HUES6 (cell line): ENCODE measurements around the gene ZNF800.
"Not testable (repeated sequence)": the region's sequence is repeated elsewhere in the genome, so short reads cannot be mapped to it uniquely, and the experiment has no call there.

Source experiments
- H3K27ac ChIP-seq: 2 replicates; pipeline ENCODE4 v1.7.0; 2013; ENCODE audit warnings: low read depth, mild to moderate bottlenecking, low read length, inconsistent platforms
- H3K27me3 ChIP-seq: 2 replicates; pipeline ENCODE4 v1.6.1; 2013; ENCODE audit warnings: low read length; ENCODE audit not compliant: control insufficient read depth, insufficient read depth
- H3K36me3 ChIP-seq: 2 replicates; pipeline ENCODE4 v1.6.1; 2013; ENCODE audit warnings: low read length; ENCODE audit not compliant: control insufficient read depth, insufficient read depth
- H3K4me1 ChIP-seq: 2 replicates; pipeline ENCODE4 v1.6.1; 2013; ENCODE audit warnings: low read length; ENCODE audit not compliant: control insufficient read depth, insufficient read depth
- H3K4me3 ChIP-seq: 2 replicates; pipeline ENCODE4 v1.5.1; 2013; ENCODE audit warnings: low read depth, low read length
- H3K9ac ChIP-seq: one replicate; pipeline ENCODE4 v1.6.1; 2013; ENCODE audit warnings: mild to moderate bottlenecking, low read length
- H3K9me3 ChIP-seq: 2 replicates; pipeline ENCODE4 v1.6.1; 2013; ENCODE audit warnings: low read depth, low read length; ENCODE audit not compliant: control insufficient read depth, insufficient read depth

Gene ZNF800, protein sequence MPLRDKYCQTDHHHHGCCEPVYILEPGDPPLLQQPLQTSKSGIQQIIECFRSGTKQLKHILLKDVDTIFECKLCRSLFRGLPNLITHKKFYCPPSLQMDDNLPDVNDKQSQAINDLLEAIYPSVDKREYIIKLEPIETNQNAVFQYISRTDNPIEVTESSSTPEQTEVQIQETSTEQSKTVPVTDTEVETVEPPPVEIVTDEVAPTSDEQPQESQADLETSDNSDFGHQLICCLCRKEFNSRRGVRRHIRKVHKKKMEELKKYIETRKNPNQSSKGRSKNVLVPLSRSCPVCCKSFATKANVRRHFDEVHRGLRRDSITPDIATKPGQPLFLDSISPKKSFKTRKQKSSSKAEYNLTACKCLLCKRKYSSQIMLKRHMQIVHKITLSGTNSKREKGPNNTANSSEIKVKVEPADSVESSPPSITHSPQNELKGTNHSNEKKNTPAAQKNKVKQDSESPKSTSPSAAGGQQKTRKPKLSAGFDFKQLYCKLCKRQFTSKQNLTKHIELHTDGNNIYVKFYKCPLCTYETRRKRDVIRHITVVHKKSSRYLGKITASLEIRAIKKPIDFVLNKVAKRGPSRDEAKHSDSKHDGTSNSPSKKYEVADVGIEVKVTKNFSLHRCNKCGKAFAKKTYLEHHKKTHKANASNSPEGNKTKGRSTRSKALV

GRCh38 chr7:127392566-127393367, at the start of gene ZNF800:
TSS of gene ZNF800 (minus strand) at chr7:127392708. CDS start at chr7:127391557, 1,151 bp downstream.
- no peak within 1 kb of the TSS for H3K27ac ChIP-seq
- H3K36me3 ChIP-seq: peaks cover 6% of the 10 kb centered on the region; the same call in 1 of the 2 replicates
- H3K4me3 ChIP-seq: peak within 1 kb of the TSS; percentile 84
- peaks cover 7% of the 10 kb centered on the region; the same call in 1 of the 2 replicates for H3K4me1 ChIP-seq
- peaks cover 52% of the 10 kb centered on the region for H3K27me3 ChIP-seq
- H3K9ac ChIP-seq: peak within 1 kb of the TSS; percentile 74
- no peaks in the 10 kb centered on the region for H3K9me3 ChIP-seq

DNA sequence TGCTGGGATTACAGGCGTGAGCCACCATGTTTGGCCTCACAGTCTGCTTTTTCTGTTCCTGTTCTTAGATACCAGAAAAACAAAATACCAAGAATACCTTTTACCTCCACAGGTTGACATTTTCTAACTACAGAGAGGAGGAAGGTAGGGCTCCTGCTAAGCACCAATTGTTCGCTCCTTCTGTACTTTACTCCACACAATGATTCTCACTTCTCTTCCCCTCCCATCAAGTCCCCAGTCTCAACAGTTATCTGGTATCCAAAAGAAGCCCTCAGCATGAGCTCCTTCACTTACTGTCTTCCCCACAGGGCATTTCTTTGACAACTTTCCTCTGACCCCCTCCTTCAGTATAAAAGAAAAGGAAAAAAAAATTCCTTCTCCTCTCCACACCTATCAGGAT, 47.7 kb upstream of the ZNF800 start:
- peaks cover 3% of the 10 kb centered on the region; the same call in 1 of the 2 replicates for H3K27me3 ChIP-seq
- H3K4me1 ChIP-seq: no peaks in the 10 kb centered on the region
- no peak overlapping the region for H3K4me3 ChIP-seq
- no peak overlapping the region for H3K27ac ChIP-seq
- H3K9ac ChIP-seq: no peak overlapping the region
- H3K36me3 ChIP-seq: no peaks in the 10 kb centered on the region
- H3K9me3 ChIP-seq: no peaks in the 10 kb centered on the region

- no peaks in the 10 kb centered on the region for H3K4me1 ChIP-seq
Measured at GRCh38 chr7:127438836-127439235, 46.3 kb upstream of the ZNF800 start.

GRCh38 chr7:127437837-127438236, 45.3 kb upstream of the ZNF800 start:
- Histone ChIP-seq H3K4me3 (no peak overlapping the region), H3K4me1 (no peaks in the 10 kb centered on the region), H3K9me3 (no peaks in the 10 kb centered on the region), H3K27me3 (peaks cover 3% of the 10 kb centered on the region; the same call in 1 of the 2 replicates), H3K27ac (no peak overlapping the region), H3K36me3 (no peaks in the 10 kb centered on the region), H3K9ac (no peak overlapping the region)

More at GRCh38 chr7:127438836-127439235, 46.3 kb upstream of the ZNF800 start:
- H3K36me3 ChIP-seq: no peaks in the 10 kb centered on the region
- H3K9me3 ChIP-seq: no peaks in the 10 kb centered on the region
- H3K4me3 ChIP-seq: no peak overlapping the region
- H3K27ac ChIP-seq: no peak overlapping the region
- H3K9ac ChIP-seq: no peak overlapping the region
- H3K27me3 ChIP-seq: peaks cover 3% of the 10 kb centered on the region; the same call in 1 of the 2 replicates

DNA sequence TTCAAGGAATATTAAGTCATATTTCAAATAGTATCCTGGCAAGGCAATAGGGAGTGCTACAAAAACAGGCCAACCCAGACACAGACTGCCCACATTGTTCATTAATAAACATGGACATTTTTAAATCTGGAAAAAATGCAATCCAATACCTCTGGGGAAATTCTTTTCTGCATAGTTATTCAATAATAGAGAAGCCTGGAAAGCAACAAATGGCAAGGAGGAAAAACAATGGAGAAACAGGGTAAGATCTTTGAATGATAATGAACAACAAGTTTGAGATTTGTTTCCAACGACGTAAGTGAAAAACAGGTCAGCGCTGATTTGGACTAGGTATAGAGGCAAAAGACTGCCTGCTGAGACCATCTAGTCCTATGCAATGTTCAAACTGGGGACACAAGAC, 44.7 kb upstream of the ZNF800 start:
- peaks cover 3% of the 10 kb centered on the region; the same call in 1 of the 2 replicates for H3K27me3 ChIP-seq
- no peaks in the 10 kb centered on the region for H3K9me3 ChIP-seq
- H3K9ac ChIP-seq: no peak overlapping the region

DNA sequence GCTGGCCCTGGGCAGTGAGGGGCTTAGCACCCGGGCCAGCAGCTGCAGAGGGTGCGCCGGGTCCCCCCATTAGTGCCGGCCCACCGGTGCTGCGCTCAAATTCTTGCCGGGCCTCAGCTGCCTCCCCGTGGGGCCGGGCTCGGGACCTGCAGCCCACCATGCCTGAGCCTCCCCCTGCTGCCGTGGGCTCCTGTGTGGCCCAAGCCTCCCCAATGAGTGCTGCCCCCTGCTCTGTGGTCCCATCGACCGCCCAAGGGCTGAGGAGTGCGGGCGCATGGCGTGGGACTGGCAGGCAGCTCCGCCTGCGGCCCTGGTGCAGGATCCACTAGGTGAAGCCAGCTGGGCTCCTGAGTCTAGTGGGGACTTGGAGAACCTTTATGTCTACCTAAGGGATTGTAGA, 36.8 kb upstream of the ZNF800 start:
- H3K9me3 ChIP-seq, H3K4me3 ChIP-seq, H3K4me1 ChIP-seq, H3K36me3 ChIP-seq, H3K27ac ChIP-seq, H3K27me3 ChIP-seq, H3K9ac ChIP-seq: not testable (repeated sequence)

More for the DNA sequence above, 44.7 kb upstream of the ZNF800 start:
- no peak overlapping the region for H3K27ac ChIP-seq
- no peaks in the 10 kb centered on the region for H3K36me3 ChIP-seq
- no peaks in the 10 kb centered on the region for H3K4me1 ChIP-seq
- H3K4me3 ChIP-seq: no peak overlapping the region

- no peak overlapping the region for H3K4me3 ChIP-seq
- no peak overlapping the region for H3K27ac ChIP-seq
- peaks cover 3% of the 10 kb centered on the region; the same call in 1 of the 2 replicates for H3K27me3 ChIP-seq
- no peak overlapping the region for H3K9ac ChIP-seq
- no peaks in the 10 kb centered on the region for H3K9me3 ChIP-seq
- H3K4me1 ChIP-seq: no peaks in the 10 kb centered on the region
- no peaks in the 10 kb centered on the region for H3K36me3 ChIP-seq
Measured at GRCh38 chr7:127419196-127419595, 26.7 kb upstream of the ZNF800 start.

- H3K9me3 ChIP-seq: no peaks in the 10 kb centered on the region
- no peak overlapping the region for H3K4me3 ChIP-seq
- H3K36me3 ChIP-seq: no peaks in the 10 kb centered on the region
- no peak overlapping the region for H3K27ac ChIP-seq
- no peak overlapping the region for H3K9ac ChIP-seq
- peaks cover 3% of the 10 kb centered on the region; the same call in 1 of the 2 replicates for H3K27me3 ChIP-seq
- no peaks in the 10 kb centered on the region for H3K4me1 ChIP-seq
Measured at GRCh38 chr7:127418459-127418858, 26.0 kb upstream of the ZNF800 start.

DNA sequence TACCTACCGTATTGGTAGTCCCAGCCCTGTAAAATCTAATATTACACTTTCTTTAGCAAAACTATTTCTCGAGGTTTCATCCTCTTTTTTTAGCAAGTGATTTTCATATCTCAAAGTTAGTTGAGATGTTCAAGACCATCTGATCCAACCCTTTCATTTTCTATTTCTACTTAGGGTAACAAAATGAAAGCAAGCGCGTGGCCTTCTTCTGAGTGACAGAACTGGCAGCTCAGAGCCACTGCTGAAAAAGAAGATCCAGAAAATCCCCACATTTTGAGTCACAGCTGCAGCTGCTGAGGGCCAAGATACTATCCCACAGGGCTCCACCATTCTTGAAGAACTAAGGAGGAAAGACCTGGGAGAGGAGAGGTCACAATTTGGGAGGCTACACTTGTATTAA, 24.8 kb upstream of the ZNF800 start:
- Histone ChIP-seq H3K4me1 (no peaks in the 10 kb centered on the region), H3K4me3 (no peak overlapping the region), H3K9ac (no peak overlapping the region), H3K27me3 (peaks cover 4% of the 10 kb centered on the region; the same call in 1 of the 2 replicates), H3K9me3 (no peaks in the 10 kb centered on the region), H3K27ac (no peak overlapping the region), H3K36me3 (no peaks in the 10 kb centered on the region)

GRCh38 chr7:127415060-127415742, 22.7 kb upstream of the ZNF800 start:
- H3K36me3 ChIP-seq: no peaks in the 10 kb centered on the region
- no peak overlapping the region for H3K27ac ChIP-seq
- peaks cover 5% of the 10 kb centered on the region; the same call in 1 of the 2 replicates for H3K27me3 ChIP-seq
- no peak overlapping the region for H3K4me3 ChIP-seq
- H3K9me3 ChIP-seq: no peaks in the 10 kb centered on the region
- no peak overlapping the region for H3K9ac ChIP-seq
- no peaks in the 10 kb centered on the region for H3K4me1 ChIP-seq
